GM10266 (cell line): Measurements from ENCODE around the gene SCIMP.
"Not testable (repeated sequence)": the region's sequence is repeated elsewhere in the genome, so short reads cannot be mapped to it uniquely, and the experiment has no call there.

ENCODE experiments used
- DNase-seq: peaks from one replicate; pipeline ENCODE4 v3.0.0; 2012; ENCODE audit errors: extremely low spot score
- TF ChIP-seq, protein P1 (sequence below): IDR thresholded peaks from 2 replicates; pipeline ENCODE4 v1.5.1; 2012; ENCODE audit warnings: mild to moderate bottlenecking, low read depth; ENCODE audit not compliant: control insufficient read depth, insufficient read depth; ENCODE audit errors: missing control alignments

SCIMP gene

DNA sequence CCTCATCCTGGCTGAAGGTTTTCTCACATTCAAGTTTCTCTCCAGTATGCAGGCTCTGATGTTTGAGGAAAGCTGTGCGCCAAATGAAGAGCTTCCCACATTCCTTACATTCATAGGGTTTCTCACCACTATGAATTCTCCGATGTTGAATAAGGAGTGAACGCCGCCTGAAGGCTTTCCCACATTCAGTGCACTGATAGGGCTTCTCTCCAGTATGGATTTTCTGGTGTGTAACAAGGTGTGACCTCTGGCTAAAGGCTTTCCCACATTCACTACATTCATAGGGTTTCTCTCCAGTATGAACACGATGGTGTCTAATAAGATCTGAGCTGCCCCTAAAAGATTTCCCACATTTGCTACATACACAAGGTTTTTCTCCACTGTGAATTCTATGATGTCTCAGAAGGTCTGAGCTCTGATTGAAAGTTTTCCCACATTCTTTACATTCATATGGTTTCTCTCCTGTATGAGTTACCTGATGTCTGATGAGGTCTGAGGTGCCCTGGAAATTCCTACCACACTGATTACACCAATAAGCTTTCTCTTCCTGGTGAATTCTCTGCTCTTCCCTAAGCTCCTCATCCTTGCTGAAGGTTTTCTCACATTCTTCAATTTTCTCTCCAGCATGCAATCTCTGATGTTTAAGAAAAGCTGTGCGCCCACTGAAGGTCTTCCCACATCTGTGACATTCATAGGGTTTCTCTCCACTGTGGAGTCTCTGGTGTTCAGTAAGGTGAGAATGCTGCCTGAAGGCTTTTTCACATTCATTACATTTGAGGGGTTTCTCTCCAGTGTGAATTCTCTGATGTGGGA, 51.9 kb downstream of the SCIMP start:
- no peak for DNase-seq
- TF ChIP-seq, protein P1, sequence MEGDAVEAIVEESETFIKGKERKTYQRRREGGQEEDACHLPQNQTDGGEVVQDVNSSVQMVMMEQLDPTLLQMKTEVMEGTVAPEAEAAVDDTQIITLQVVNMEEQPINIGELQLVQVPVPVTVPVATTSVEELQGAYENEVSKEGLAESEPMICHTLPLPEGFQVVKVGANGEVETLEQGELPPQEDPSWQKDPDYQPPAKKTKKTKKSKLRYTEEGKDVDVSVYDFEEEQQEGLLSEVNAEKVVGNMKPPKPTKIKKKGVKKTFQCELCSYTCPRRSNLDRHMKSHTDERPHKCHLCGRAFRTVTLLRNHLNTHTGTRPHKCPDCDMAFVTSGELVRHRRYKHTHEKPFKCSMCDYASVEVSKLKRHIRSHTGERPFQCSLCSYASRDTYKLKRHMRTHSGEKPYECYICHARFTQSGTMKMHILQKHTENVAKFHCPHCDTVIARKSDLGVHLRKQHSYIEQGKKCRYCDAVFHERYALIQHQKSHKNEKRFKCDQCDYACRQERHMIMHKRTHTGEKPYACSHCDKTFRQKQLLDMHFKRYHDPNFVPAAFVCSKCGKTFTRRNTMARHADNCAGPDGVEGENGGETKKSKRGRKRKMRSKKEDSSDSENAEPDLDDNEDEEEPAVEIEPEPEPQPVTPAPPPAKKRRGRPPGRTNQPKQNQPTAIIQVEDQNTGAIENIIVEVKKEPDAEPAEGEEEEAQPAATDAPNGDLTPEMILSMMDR: no peak

DNA sequence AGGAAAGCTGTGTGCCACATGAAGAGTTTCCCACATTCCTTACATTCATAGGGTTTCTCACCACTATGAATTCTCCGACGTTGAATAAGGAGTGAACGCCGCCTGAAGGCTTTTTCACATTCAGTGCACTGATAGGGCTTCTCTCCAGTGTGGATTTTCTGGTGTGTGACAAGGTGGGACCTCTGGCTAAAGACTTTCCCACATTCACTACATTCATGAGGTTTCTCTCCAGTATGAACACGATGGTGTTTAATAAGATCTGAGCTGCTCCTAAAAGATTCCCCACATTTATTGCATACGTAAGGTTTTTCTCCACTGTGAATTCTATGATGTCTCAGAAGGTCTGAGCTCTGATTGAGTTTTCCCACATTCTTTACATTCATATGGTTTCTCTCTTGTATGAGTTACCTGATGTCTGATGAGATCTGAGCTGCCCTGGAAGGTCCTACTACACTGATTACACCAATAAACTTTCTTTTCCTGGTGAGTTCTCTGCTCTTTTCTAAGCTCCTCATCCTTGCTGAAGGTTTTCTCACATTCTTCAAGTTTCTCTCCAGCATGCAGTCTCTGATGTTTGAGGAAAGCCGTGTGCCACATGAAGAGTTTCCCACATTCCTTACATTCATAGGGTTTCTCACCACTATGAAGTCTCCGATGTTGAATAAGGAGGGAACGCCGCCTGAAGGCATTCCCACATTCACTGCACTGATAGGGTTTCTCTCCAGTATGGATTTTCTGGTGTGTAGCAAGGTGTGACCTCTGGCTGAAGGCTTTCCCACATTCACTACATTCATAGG, 53.0 kb downstream of the SCIMP start:
- TF ChIP-seq, protein P1: no peak
- no peak for DNase-seq

DNA sequence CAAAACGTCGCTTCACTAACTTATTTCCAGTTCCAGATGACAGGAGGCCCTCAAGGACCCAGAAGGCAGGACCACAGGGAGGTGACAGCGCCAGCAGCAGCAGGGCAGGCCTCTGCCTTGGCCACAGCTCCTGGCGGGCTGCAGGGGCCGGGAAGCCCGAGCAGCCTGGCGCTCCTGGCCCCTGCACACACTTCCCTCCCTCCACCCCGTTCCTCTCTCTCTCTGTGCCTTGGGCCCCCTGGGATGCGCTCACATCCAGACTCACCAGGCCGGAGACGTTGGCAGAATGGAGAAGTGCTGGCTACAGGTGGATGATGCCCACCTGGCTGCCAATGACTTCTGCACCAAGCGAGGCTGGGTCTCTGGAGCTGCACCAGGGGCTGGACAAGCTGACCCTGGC, 55.7 kb downstream of the SCIMP start:
- TF ChIP-seq, protein P1: no peak
- DNase-seq: no peak

DNA sequence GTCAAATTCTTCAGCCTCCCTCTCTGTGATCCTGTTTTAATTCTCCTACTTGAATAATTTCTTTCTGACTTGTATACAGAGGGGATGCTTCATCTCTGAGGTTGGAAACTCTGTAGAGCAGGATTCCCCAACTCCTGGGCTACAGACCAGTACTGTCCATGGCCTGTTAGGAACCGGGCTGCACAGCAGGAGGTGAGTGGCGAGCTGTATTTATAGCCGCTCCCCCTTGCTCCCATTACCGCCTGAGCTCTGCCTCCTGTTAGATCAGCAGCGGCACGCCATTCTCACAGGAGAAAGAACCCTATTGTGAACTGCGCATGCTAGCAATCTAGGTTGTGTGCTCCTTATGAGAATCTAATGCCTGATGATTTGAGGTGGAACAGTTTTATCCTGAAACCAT, 59.6 kb downstream of the SCIMP start:
- not testable (repeated sequence) for DNase-seq

DNA sequence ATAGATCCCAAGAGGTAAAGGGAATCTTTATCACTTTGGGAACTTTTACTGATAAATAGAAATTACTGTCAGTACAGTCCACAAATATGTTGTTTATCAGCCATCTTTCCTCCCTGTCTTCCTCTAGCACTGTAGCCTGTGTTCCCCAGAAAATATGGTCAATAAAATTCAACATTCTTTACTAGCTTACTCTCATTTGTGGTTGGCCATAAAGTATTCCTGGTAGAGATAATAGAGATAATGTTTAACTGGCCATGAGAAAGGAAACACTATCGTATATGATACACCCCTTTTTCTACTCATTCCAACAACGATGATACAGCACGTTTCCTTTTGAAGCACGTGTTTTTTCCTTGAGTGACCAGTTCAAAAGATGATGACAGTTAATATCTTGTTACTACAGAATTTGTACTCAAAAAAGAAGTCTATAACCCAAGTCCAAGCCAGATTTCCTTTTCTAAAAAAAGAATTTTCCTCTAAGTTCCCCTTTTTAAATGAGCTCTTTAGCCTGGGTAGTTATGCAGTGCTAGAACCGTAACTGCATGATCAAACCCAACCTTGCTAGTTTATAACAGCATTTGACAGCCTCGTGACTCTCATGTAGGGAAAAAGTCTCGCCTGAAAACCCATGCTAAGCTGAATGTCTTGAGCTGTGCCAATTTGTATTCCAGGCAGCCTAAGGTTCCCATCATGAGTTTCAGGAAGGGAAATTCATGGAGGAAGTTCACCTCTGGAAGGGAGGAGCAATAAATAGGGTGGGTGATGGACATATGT, 68.7 kb downstream of the SCIMP start:
- DNase-seq: not testable (repeated sequence)

DNA sequence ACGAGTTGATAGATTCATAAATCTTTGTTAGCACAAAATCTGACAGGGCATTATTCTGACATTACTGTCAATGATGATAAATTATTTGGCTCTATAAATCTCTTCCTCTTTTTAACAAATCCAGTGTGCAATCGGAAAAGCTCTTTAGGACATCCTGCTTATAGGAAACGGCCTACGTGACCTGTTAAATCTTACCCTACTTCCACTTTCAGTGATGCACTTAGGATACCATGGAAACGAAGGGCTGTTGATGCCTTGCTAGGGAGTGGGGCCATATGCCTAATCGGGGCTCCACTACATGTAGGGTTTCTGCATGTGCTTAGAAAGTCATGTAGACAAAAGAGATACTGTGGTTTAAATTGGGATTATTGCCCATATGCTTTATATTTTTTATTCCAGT, 70.2 kb downstream of the SCIMP start:
- no peak for DNase-seq
- TF ChIP-seq, protein P1: no peak

DNA sequence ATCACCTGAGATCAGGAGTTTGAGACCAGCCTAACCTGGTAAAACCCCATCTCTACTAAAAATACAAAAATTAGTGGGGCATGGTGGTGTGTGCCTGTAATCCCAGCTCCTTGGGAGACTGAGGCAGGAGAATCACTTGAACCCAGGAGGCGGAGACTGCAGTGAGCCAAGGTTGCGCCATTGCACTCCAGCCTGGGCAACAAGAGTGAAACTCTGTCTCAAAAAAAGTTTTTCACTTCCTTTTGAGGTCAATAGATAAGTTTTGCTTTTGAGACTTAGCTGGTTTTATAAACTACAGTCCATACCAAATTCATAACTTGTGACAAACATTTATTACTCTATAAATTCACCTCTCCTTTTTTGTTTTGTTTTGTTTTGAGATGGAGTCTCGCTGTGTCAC, 72.9 kb downstream of the SCIMP start:
- DNase-seq: not testable (repeated sequence)

DNA sequence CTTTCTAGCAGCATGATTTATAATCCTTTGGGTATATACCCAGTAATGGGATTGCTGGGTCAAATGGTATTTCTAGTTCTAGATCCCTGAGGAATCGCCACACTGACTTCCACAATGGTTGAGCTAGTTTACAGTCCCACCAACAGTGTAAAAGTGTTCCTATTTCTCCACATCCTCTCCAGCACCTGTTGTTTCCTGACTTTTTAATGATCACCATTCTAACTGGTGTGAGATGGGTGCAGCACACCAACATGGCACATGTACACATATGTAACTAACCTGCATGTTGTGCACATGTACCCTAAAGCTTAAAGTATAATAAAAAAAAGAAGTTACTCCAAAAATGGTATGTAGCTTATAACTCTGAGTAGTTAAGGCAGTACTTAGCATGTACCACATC, 74.0 kb downstream of the SCIMP start:
- not testable (repeated sequence) for DNase-seq
